IMR-90 (cell line): ENCODE results near the gene TAS2R10. TPM values are rescaled to one million over a fixed set of nuclear protein-coding genes. Genes with fewer than 3 reads are reported as not detected.

Experiments used
- ATAC-seq: fragments of 200-7000 bp; cut with Tn5 transposase; 2 replicates; pipeline ENCODE4 v1.9.1; 2020; ENCODE audit warnings: low read depth, mild to moderate bottlenecking, moderate library complexity
- BruUV-seq: library from RNA; stranded (reverse); fragments of 400-500 nt; replicated peaks from 2 replicates; lab custom pipeline; 2021; lab: Mats Ljungman, UMichigan
- CTCF ChIA-PET: fragments of 300-600 bp; formaldehyde crosslinking; extraction: SDS; loops from one replicate; lab custom pipeline; 2021; ENCODE audit warnings: antibody characterized with exemption; lab: Yijun Ruan, JAX
- POLR2A ChIA-PET: fragments of 300-600 bp; sonication (Branson Sonifier 250); formaldehyde crosslinking; loops from one replicate; lab custom pipeline; 2022; ENCODE audit warnings: antibody characterized with exemption; ENCODE audit not compliant: unreplicated experiment; lab: Charles Lee
- DNase-seq: peaks from one replicate; pipeline ENCODE4 v3.0.0; 2013
- H2AFZ ChIP-seq: replicated peaks from 2 replicates; pipeline ENCODE3; 2013; ENCODE audit warnings: low read length, mild to moderate bottlenecking; ENCODE audit not compliant: poor library complexity
- H2AK5ac ChIP-seq: 2 replicates; pipeline ENCODE4 v1.6.1; 2013; ENCODE audit warnings: low read depth, low read length, inconsistent platforms
- H2AK9ac ChIP-seq: replicated peaks from 2 replicates; pipeline ENCODE3; 2013; ENCODE audit warnings: mild to moderate bottlenecking, low read depth, low read length, moderate library complexity; ENCODE audit not compliant: poor library complexity
- H2BK120ac ChIP-seq: 2 replicates; pipeline ENCODE4 v1.6.1; 2013; ENCODE audit warnings: low read depth, low read length, inconsistent platforms
- H2BK15ac ChIP-seq: 3 replicates; pipeline ENCODE4 v1.6.1; 2013; ENCODE audit warnings: low read depth, low read length, inconsistent platforms
- H2BK20ac ChIP-seq: 2 replicates; pipeline ENCODE4 v1.6.1; 2013; ENCODE audit warnings: low read depth, mild to moderate bottlenecking, inconsistent platforms, low read length, moderate library complexity
- H2BK5ac ChIP-seq: 2 replicates; pipeline ENCODE4 v1.6.1; 2013; ENCODE audit warnings: mild to moderate bottlenecking, low read depth, low read length, inconsistent platforms; ENCODE audit not compliant: poor library complexity, severe bottlenecking
- H3K14ac ChIP-seq: replicated peaks from 2 replicates; pipeline ENCODE4 v1.6.1; 2013; ENCODE audit warnings: low read depth, low read length, inconsistent platforms
- H3K18ac ChIP-seq: 2 replicates; pipeline ENCODE4 v1.6.1; 2013; ENCODE audit warnings: low read depth, low read length, control low read depth
- H3K23ac ChIP-seq: 2 replicates; pipeline ENCODE4 v1.6.1; 2013; ENCODE audit warnings: low read depth, low read length, inconsistent platforms
- H3K27ac ChIP-seq: 2 replicates; pipeline ENCODE4 v1.5.1; 2013; ENCODE audit warnings: mild to moderate bottlenecking, control low read depth, low read length; ENCODE audit not compliant: insufficient read depth
- H3K27me3 ChIP-seq: 2 replicates; pipeline ENCODE4 v1.6.1; 2013; ENCODE audit warnings: low read length; ENCODE audit not compliant: control insufficient read depth, insufficient read depth
- H3K36me3 ChIP-seq: 2 replicates; pipeline ENCODE4 v1.6.1; 2013; ENCODE audit warnings: low read length, mixed read lengths; ENCODE audit not compliant: control insufficient read depth, insufficient read depth
- H3K4ac ChIP-seq: 2 replicates; pipeline ENCODE4 v1.6.1; 2013; ENCODE audit warnings: low read depth, low read length, inconsistent platforms
- H3K4me1 ChIP-seq: 2 replicates; pipeline ENCODE4 v1.6.1; 2013; ENCODE audit warnings: low read length, mixed read lengths; ENCODE audit not compliant: control insufficient read depth, insufficient read depth
- H3K4me2 ChIP-seq: 2 replicates; pipeline ENCODE4 v1.6.1; 2013; ENCODE audit warnings: low read depth, mild to moderate bottlenecking, control low read depth, low read length, moderate library complexity
- H3K4me3 ChIP-seq: 2 replicates; pipeline ENCODE4 v1.5.1; 2013; ENCODE audit warnings: low read depth, mild to moderate bottlenecking, control low read depth, low read length, moderate library complexity; ENCODE audit not compliant: insufficient read depth
- H3K56ac ChIP-seq: 2 replicates; pipeline ENCODE4 v1.6.1; 2013; ENCODE audit warnings: low read length, inconsistent platforms; ENCODE audit not compliant: insufficient read depth; ENCODE audit errors: extremely low read depth
- H3K79me1 ChIP-seq, 2 experiments: 2 replicates each; pipeline ENCODE4 v1.6.1; 2013; ENCODE audit warnings: low read length in 2 of 2, inconsistent platforms in 1 of 2, low read depth in 1 of 2
- H3K9ac ChIP-seq: 2 replicates; pipeline ENCODE4 v1.6.1; 2013; ENCODE audit warnings: low read depth, low read length, control low read depth
- H3K9me1 ChIP-seq: 2 replicates; pipeline ENCODE4 v1.6.1; 2013; ENCODE audit warnings: low read length, inconsistent platforms; ENCODE audit not compliant: insufficient read depth
- H3K9me3 ChIP-seq: 2 replicates; pipeline ENCODE4 v1.6.1; 2013; ENCODE audit warnings: low read length; ENCODE audit not compliant: control insufficient read depth, insufficient read depth
- H4K20me1 ChIP-seq: 2 replicates; pipeline ENCODE4 v1.6.1; 2013; ENCODE audit warnings: low read length, inconsistent platforms; ENCODE audit not compliant: insufficient read depth
- H4K5ac ChIP-seq: 2 replicates; pipeline ENCODE4 v1.6.1; 2013; ENCODE audit warnings: mild to moderate bottlenecking, low read depth, low read length, control low read depth
- H4K8ac ChIP-seq, 2 experiments: 2 replicates each; pipeline ENCODE4 v1.6.1; 2013; ENCODE audit warnings: low read depth in 2 of 2, low read length in 2 of 2, control low read depth in 1 of 2, inconsistent platforms in 1 of 2
- H4K91ac ChIP-seq: 2 replicates; pipeline ENCODE4 v1.6.1; 2013; ENCODE audit warnings: low read depth, low read length, inconsistent platforms; ENCODE audit not compliant: insufficient read depth
- BHLHE40 ChIP-seq: fragments of 150-350 bp; IDR thresholded peaks from 2 replicates; pipeline ENCODE4 v1.6.1; 2016; ENCODE audit warnings: mild to moderate bottlenecking, low read depth, low read length
- CEBPB ChIP-seq: IDR thresholded peaks from 2 replicates; pipeline ENCODE4 v1.6.1; 2012; ENCODE audit warnings: low read depth, low read length, improper control_type of control experiment
- CHD1 ChIP-seq: IDR thresholded peaks from 2 replicates; pipeline ENCODE4 v1.6.1; 2012; ENCODE audit warnings: low read depth, low read length, improper control_type of control experiment
- CTCF ChIP-seq: conservative IDR thresholded peaks from 2 replicates; pipeline ENCODE4 v1.5.1; 2012; ENCODE audit warnings: mild to moderate bottlenecking, low read depth, low read length, improper control_type of control experiment
- ELK1 ChIP-seq: fragments of 150-350 bp; IDR thresholded peaks from 2 replicates; pipeline ENCODE4 v1.6.1; 2016; ENCODE audit warnings: low read depth, mild to moderate bottlenecking, low read length, moderate library complexity, borderline replicate concordance
- FOS ChIP-seq: fragments of 150-350 bp; IDR thresholded peaks from 2 replicates; pipeline ENCODE4 v1.6.1; 2016; ENCODE audit warnings: low read depth, low read length
- MAFK ChIP-seq: IDR thresholded peaks from 2 replicates; pipeline ENCODE4 v1.6.1; 2012; ENCODE audit warnings: low read depth, low read length, improper control_type of control experiment
- MAZ ChIP-seq: IDR thresholded peaks from 2 replicates; pipeline ENCODE4 v1.6.1; 2012; ENCODE audit warnings: low read depth, mild to moderate bottlenecking, low read length, improper control_type of control experiment, moderate library complexity, borderline replicate concordance
- MXI1 ChIP-seq: IDR thresholded peaks from 2 replicates; pipeline ENCODE4 v1.6.1; 2012; ENCODE audit warnings: low read depth, mild to moderate bottlenecking, low read length, moderate library complexity, borderline replicate concordance
- NFE2L2 ChIP-seq: fragments of 150-350 bp; IDR thresholded peaks from 2 replicates; pipeline ENCODE4 v1.6.1; 2016; ENCODE audit warnings: low read depth, mild to moderate bottlenecking, low read length
- POLR2A ChIP-seq: IDR thresholded peaks from 2 replicates; pipeline ENCODE4 v1.6.1; 2012; ENCODE audit warnings: mild to moderate bottlenecking, low read depth, low read length
- RAD21 ChIP-seq: IDR thresholded peaks from 2 replicates; pipeline ENCODE4 v1.6.1; 2012; ENCODE audit warnings: low read length, improper control_type of control experiment
- RCOR1 ChIP-seq: IDR thresholded peaks from 2 replicates; pipeline ENCODE4 v1.6.1; 2012; ENCODE audit warnings: mild to moderate bottlenecking, low read length, improper control_type of control experiment; ENCODE audit not compliant: insufficient replicate concordance
- RFX5 ChIP-seq: IDR thresholded peaks from 2 replicates; pipeline ENCODE4 v1.8.0; 2012; ENCODE audit warnings: low read depth, mild to moderate bottlenecking, low read length, moderate library complexity
- SMC3 ChIP-seq: fragments of 150-350 bp; IDR thresholded peaks from 2 replicates; pipeline ENCODE4 v1.6.1; 2016; ENCODE audit warnings: low read depth, mild to moderate bottlenecking, antibody characterized with exemption, low read length, moderate library complexity
- USF2 ChIP-seq: fragments of 150-350 bp; IDR thresholded peaks from 2 replicates; pipeline ENCODE4 v1.6.1; 2017; ENCODE audit warnings: mild to moderate bottlenecking, antibody characterized with exemption, low read length, low read depth
- WGBS, 2 experiments: methylation state at CpG; one replicate each; pipeline versions ENCODE4 v1.1.5 to v1.1.7; 2013; ENCODE audit warnings: missing lambda C conversion rate in 2 of 2; ENCODE audit not compliant: insufficient read length in 1 of 2; ENCODE audit errors: extremely low coverage in 2 of 2; 5-methylcytosine and 5-hydroxymethylcytosine counted together
- dilution Hi-C: fragments of 300-500 bp; cut with HindIII; formaldehyde crosslinking; loops from one replicate; pipeline ENCODE4 v1.14.3; 2018; ENCODE audit warnings: low sequenced_read_pairs; ENCODE audit not compliant: unreplicated experiment
- in situ Hi-C: fragments of 300-500 bp; cut with MboI; formaldehyde crosslinking; loops from 3 replicates; pipeline ENCODE4 v1.14.3; 2019; ENCODE audit warnings: low sequenced_read_pairs, inconsistent platforms, mixed read lengths
- intact Hi-C: fragments of 100-400 bp; cut with micrococcal nuclease; formaldehyde crosslinking; loops from 2 replicates; pipeline ENCODE4 v1.10.0; 2022
- polyA plus RNA-seq, 3 experiments: library from polyadenylated mRNA; depleted of rRNA; stranded (reverse); fragments of >200 nt; gene quantifications; 2 replicates each; pipeline ENCODE4 v1.2.3, GENCODE V29; 2012; ENCODE audit warnings: low replicate concordance in 1 of 3
- total RNA-seq: library from RNA; depleted of rRNA; stranded (reverse); fragments of >200 nt; gene quantifications from 2 replicates; pipeline ENCODE4 v1.2.3, GENCODE V29; 2012

Gene TAS2R10
- total and polyA plus RNA-seq, 2 of the 4 experiments (the other 2 are of a cell fraction) = 0.07 to 0.36 TPM

GRCh38 chr12:10855807-10856206 is 29.6 kb upstream of the TAS2R10 start:
- Histone ChIP-seq H3K4ac (no peak overlapping the region), H3K9me1 (peaks cover 7% of the 10 kb centered on the region; the same call in 1 of the 2 replicates), H3K27ac (no peak overlapping the region), H3K4me3 (no peak overlapping the region), H2AK9ac (no peak overlapping the region), H3K18ac (no peak overlapping the region), H3K9ac (no peak overlapping the region), H4K20me1 (no peaks in the 10 kb centered on the region), H3K36me3 (no peaks in the 10 kb centered on the region), H2BK120ac (no peak overlapping the region), H2BK20ac (no peak overlapping the region), H3K79me1 (0 out of 4 replicates have a peak, but pooled peaks cover 0 to 6% of the 10 kb centered on the region in 2 experiments), H4K8ac (no peak overlapping the region), H3K4me1 (no peaks in the 10 kb centered on the region), H3K9me3 (no peaks in the 10 kb centered on the region; the same call in 1 of the 2 replicates), H2BK15ac (no peak overlapping the region), H3K4me2 (no peak overlapping the region), H2AK5ac (no peak overlapping the region), H4K5ac (no peak overlapping the region), H3K56ac (no peak overlapping the region), H3K27me3 (no peaks in the 10 kb centered on the region), H3K14ac (no peak overlapping the region), H2BK5ac (no peak overlapping the region), H2AFZ (no peak overlapping the region), H4K91ac (no peak overlapping the region), H3K23ac (no peak overlapping the region)
- TF ChIP-seq MXI1 (no peak), CTCF (no peak), RFX5 (no peak), CHD1 (no peak), MAZ (no peak), USF2 (no peak), RAD21 (no peak), SMC3 (no peak), BHLHE40 (no peak), CEBPB (no peak), POLR2A (no peak), FOS (no peak), MAFK (no peak), NFE2L2 (no peak), ELK1 (no peak), RCOR1 (no peak)
- ATAC-seq (no peak), DNase-seq (no peak)
- BruUV-seq = no TSS peak
- in situ Hi-C loops (no loop called here), dilution Hi-C loops (no loop called here), intact Hi-C loops (no loop called here)
- CTCF ChIA-PET = interaction anchor here (1.0 kb wide), 1 partner anchor 12 kb away, joined by 3 read pairs; no protein-coding TSS in a partner anchor
- no CpG with 5 or more reads among the region's 2 CpGs for WGBS, 2 experiments
- POLR2A ChIA-PET = no interaction called here
